Measurements from ENCODE around the gene DSP. TPM values are rescaled to one million over a fixed set of nuclear protein-coding genes. Genes with fewer than 3 reads are reported as not detected.

Gene DSP
- total RNA-seq, 1 donor from 2014 or later: 7.2 TPM

DNA sequence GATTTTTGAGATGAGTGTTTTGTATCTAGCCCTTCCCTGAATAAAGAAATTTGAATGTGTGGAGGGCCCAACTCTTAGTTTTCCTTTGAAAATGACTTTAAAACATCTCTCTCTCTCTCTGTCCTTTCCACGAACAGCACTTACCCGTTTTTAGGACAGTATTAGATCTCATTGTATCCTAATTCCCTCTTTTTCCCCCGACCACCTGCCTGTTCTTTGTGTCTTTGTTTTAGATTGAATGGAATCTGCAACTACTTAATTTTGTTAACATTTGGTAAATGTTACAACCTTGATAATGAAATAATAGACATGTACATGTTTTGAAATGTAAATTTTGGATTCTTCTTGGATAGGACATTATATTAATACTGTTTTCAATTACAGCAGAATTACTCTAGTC, 3.1 kb downstream of the DSP start:
- Histone ChIP-seq H3K4me3 (no peak overlapping the region), H3K36me3 (no peaks in the 10 kb centered on the region), H3K4me1 (peaks cover 8 to 16% of the 10 kb centered on the region in 2 donors), H3K27me3 (peaks cover 12% of the 10 kb centered on the region), H3K27ac (no peak overlapping the region), H3K9me3 (no peaks in the 10 kb centered on the region)
- intact Hi-C loops (cut with DNase I): no loop called here
- DNase-seq (ENCODE audit: low spot score in 2 of 2): no peak
- no peak for TF ChIP-seq CTCF (IDR thresholded peaks at IDR 0.05)

- intact Hi-C loops (cut with DNase I): no loop called here
- Histone ChIP-seq H3K9me3 (no peaks in the 10 kb centered on the region), H3K36me3 (no peaks in the 10 kb centered on the region), H3K27ac (no peak overlapping the region), H3K27me3 (peaks cover 12% of the 10 kb centered on the region), H3K4me1 (peaks cover 8 to 16% of the 10 kb centered on the region in 2 donors), H3K4me3 (no peak overlapping the region)
- no peak for TF ChIP-seq CTCF (IDR thresholded peaks at IDR 0.05)
- no peak for DNase-seq (ENCODE audit: low spot score in 2 of 2)
These were observed 4.0 kb downstream of the DSP start for GRCh38 chr6:7545316-7546019.

- Histone ChIP-seq H3K4me3 (no peak overlapping the region), H3K27ac (no peak overlapping the region)
- TF ChIP-seq CTCF (IDR thresholded peaks at IDR 0.05): no peak
These were observed 4.5 kb downstream of the DSP start for GRCh38 chr6:7546020-7546369.

DNA sequence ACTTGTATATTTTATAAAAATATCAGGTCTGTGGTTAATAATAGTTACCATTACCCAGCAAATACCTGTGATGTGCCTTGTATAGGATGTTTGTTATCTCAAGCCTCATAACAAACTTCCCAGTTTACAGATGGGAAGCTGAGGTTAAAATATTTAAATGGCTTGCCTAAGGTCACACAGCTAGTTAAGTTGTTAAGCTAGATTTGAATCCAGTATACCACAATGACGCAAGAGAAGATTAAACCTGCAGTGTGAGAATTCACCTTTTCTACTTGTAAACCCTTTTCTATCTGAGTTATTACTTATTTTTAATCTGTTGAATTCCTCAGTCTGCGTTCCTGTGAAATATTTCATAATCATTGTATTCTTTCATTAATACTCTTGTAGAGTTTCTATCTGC, 4.9 kb downstream of the DSP start:
- Histone ChIP-seq H3K4me3 (no peak overlapping the region), H3K36me3 (no peaks in the 10 kb centered on the region), H3K9me3 (no peaks in the 10 kb centered on the region), H3K4me1 (peaks cover 4 to 12% of the 10 kb centered on the region in 2 donors), H3K27ac (no peak overlapping the region), H3K27me3 (peaks cover 12% of the 10 kb centered on the region)
- no peak for DNase-seq (ENCODE audit: low spot score in 2 of 2)
- no peak for TF ChIP-seq CTCF (IDR thresholded peaks at IDR 0.05)
- intact Hi-C loops (cut with DNase I): no loop called here

More at GRCh38 chr6:7546020-7546369, 4.5 kb downstream of the DSP start:
- no peaks in the 10 kb centered on the region for H3K9me3 ChIP-seq
- H3K36me3 ChIP-seq: no peaks in the 10 kb centered on the region
- H3K4me1 ChIP-seq: peaks cover 8 to 16% of the 10 kb centered on the region in 2 donors
- DNase-seq (ENCODE audit: low spot score in 2 of 2): no peak
- intact Hi-C loops (cut with DNase I): no loop called here
- H3K27me3 ChIP-seq: peaks cover 12% of the 10 kb centered on the region

DNA sequence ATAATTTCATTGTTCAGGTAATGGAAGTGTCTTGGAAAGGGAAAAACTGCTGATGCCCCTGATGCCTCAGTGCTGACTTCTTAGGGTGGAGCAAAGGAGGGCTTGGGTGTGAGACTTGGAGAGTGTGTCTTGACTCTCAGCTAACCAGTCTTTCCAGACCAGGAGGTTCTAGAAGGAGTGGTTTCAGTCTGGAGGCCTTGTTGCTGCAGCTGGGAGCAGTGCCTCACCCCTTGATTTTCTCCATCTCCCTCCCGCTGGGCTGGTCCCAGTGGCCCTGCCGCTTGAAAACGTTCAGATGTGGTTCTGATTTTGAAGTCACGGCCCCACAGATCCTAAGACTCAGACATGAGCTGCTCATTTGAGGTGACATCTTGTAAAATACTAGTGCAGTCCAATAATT, 5.4 kb downstream of the DSP start:
- Histone ChIP-seq H3K4me3 (no peak overlapping the region), H3K27me3 (peaks cover 10% of the 10 kb centered on the region), H3K4me1 (peaks cover 3 to 7% of the 10 kb centered on the region in 2 donors), H3K36me3 (no peaks in the 10 kb centered on the region), H3K27ac (no peak overlapping the region), H3K9me3 (no peaks in the 10 kb centered on the region)
- no peak for TF ChIP-seq CTCF (IDR thresholded peaks at IDR 0.05)
- intact Hi-C loops (cut with DNase I): no loop called here
- no peak for DNase-seq (ENCODE audit: low spot score in 2 of 2)

DNA sequence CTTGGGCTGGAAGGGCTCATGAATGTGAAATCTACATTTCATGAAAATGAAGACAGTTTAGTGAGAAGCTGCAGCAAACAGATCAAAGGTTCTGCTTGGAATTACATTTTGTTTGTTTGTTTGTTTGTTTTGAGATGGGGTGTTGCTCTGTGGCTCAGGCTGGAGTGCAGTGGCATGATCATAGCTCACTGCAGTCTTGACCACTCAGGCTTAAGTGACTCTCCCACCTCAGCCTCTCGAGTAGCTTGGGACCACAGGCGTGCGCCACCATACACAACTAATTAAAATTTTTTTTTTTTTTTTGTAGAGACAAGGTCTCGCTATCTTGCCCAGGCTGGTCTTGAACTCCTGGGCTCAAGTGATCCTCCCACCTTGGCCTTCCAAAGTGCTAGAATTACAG, 5.8 kb downstream of the DSP start:
- Histone ChIP-seq H3K4me3 (no peak overlapping the region), H3K9me3 (no peaks in the 10 kb centered on the region), H3K4me1 (peaks cover 1 to 4% of the 10 kb centered on the region in 2 donors), H3K27me3 (peaks cover 6% of the 10 kb centered on the region), H3K36me3 (no peaks in the 10 kb centered on the region), H3K27ac (no peak overlapping the region)
- TF ChIP-seq CTCF (IDR thresholded peaks at IDR 0.05): no peak
- intact Hi-C loops (cut with DNase I): no loop called here
- DNase-seq (ENCODE audit: low spot score in 2 of 2): no peak
